Measurements from ENCODE around the gene FFAR4. TPM values are rescaled to one million over a fixed set of nuclear protein-coding genes. Genes with fewer than 3 reads are reported as not detected.
"Not testable (repeated sequence)": the region's sequence is repeated elsewhere in the genome, so short reads cannot be mapped to it uniquely, and the experiment has no call there.

The FFAR4 gene
- total RNA-seq, 1 donor from 2014 or later: not detected

GRCh38 chr10:93542358-93542791 lies 24.1 kb upstream of the FFAR4 start:
- Histone ChIP-seq H3K36me3 (no peaks in the 10 kb centered on the region), H3K4me1 (no peaks in the 10 kb centered on the region), H3K27me3 (no peaks in the 10 kb centered on the region), H3K27ac (no peak overlapping the region), H3K4me3 (peak overlapping the region in 1 of 2 donors; percentile 30), H3K9me3 (no peaks in the 10 kb centered on the region)
- DNase-seq (ENCODE audit: low spot score in 2 of 2): no peak
- TF ChIP-seq, protein P1, sequence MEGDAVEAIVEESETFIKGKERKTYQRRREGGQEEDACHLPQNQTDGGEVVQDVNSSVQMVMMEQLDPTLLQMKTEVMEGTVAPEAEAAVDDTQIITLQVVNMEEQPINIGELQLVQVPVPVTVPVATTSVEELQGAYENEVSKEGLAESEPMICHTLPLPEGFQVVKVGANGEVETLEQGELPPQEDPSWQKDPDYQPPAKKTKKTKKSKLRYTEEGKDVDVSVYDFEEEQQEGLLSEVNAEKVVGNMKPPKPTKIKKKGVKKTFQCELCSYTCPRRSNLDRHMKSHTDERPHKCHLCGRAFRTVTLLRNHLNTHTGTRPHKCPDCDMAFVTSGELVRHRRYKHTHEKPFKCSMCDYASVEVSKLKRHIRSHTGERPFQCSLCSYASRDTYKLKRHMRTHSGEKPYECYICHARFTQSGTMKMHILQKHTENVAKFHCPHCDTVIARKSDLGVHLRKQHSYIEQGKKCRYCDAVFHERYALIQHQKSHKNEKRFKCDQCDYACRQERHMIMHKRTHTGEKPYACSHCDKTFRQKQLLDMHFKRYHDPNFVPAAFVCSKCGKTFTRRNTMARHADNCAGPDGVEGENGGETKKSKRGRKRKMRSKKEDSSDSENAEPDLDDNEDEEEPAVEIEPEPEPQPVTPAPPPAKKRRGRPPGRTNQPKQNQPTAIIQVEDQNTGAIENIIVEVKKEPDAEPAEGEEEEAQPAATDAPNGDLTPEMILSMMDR (IDR thresholded peaks at IDR 0.05): no peak
- intact Hi-C loops (cut with DNase I): loop anchor here (10.0 kb wide), 1 partner anchor 272 kb away; no protein-coding TSS in a partner anchor

DNA sequence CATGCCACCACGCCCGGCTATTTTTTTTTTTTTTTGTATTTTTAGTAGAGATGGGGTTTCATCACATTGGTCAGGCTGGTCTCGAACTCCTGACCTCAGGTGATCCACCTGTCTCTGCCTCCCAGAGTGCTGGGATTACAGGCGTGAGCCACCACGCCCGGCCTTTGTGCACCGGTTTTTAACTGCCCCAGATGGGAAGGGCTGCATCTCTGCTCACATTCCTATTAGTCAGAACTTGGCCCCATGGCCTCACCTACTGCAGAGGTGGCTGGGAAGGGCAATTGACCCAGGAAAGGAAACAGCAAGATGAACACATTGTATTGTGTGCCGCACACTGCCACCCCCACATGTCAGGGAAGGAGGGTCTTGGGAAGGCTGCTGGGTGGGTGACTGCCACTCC lies 19.5 kb upstream of the FFAR4 start:
- intact Hi-C loops (cut with DNase I): loop anchor here (10.0 kb wide), 1 partner anchor 268 kb away; no protein-coding TSS in a partner anchor
- not testable (repeated sequence) for H3K36me3 ChIP-seq; H3K9me3 ChIP-seq; H3K4me3 ChIP-seq; H3K27me3 ChIP-seq; DNase-seq (ENCODE audit: low spot score in 2 of 2); H3K27ac ChIP-seq; H3K4me1 ChIP-seq

DNA sequence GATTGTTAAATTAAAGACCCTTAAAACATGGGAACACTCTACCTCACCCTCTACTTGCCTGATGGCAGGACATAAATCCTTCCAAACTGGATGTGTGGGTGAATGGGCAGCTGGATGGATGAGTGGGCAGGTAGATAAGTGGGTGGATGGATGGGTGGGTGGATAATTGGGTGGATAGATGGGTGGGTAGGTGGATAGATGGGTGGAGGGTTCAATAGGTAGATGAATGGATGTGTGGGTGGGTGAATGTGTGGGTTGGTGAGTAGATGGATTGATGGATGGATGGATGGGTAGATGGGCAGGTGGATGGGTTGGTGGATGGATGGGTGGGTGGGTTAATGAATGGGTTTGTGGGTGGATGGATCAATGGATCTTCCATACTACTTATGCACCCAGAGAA lies 18.9 kb upstream of the FFAR4 start:
- Histone ChIP-seq H3K27me3 (no peaks in the 10 kb centered on the region), H3K4me1 (no peaks in the 10 kb centered on the region), H3K27ac (no peak overlapping the region), H3K9me3 (no peaks in the 10 kb centered on the region), H3K4me3 (no peak overlapping the region), H3K36me3 (no peaks in the 10 kb centered on the region)
- intact Hi-C loops (cut with DNase I): loop anchor here (10.0 kb wide), 1 partner anchor 267 kb away; no protein-coding TSS in a partner anchor
- TF ChIP-seq, protein P1 (IDR thresholded peaks at IDR 0.05): no peak
- no peak for DNase-seq (ENCODE audit: low spot score in 2 of 2)

- Histone ChIP-seq H3K9me3 (no peaks in the 10 kb centered on the region), H3K4me1 (no peaks in the 10 kb centered on the region), H3K27me3 (no peaks in the 10 kb centered on the region), H3K27ac (no peak overlapping the region), H3K36me3 (no peaks in the 10 kb centered on the region), H3K4me3 (no peak overlapping the region)
- DNase-seq (ENCODE audit: low spot score in 2 of 2): no peak
- intact Hi-C loops (cut with DNase I): loop anchor here (10.0 kb wide), 1 partner anchor 266 kb away; no protein-coding TSS in a partner anchor
- TF ChIP-seq, protein P1 (IDR thresholded peaks at IDR 0.05): no peak
These were observed 17.9 kb upstream of the FFAR4 start for GRCh38 chr10:93548376-93549071.

DNA sequence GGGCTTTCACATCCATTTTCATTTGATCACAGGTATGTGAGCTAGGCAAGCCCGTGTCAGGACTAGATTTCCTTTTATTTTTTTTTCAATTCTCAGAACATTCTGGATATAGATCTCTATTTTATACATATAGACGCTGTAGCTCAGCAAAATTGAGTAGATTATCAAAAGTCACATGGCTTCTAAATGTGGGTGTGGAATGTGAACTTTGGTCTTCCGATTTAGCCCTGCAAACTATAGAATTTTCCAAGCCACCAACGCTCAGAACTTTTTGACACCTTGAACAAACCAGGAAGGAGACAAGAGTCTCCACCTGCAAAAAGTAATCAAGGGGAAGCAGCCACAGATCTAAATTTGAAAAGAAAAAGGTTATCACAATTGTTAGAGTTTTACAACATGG lies 15.9 kb upstream of the FFAR4 start:
- TF ChIP-seq, protein P1 (IDR thresholded peaks at IDR 0.05): no peak
- Histone ChIP-seq H3K27ac (no peak overlapping the region), H3K4me3 (no peak overlapping the region), H3K27me3 (no peaks in the 10 kb centered on the region), H3K9me3 (no peaks in the 10 kb centered on the region), H3K4me1 (no peaks in the 10 kb centered on the region), H3K36me3 (no peaks in the 10 kb centered on the region)
- DNase-seq (ENCODE audit: low spot score in 2 of 2): no peak
- intact Hi-C loops (cut with DNase I): no loop called here

DNA sequence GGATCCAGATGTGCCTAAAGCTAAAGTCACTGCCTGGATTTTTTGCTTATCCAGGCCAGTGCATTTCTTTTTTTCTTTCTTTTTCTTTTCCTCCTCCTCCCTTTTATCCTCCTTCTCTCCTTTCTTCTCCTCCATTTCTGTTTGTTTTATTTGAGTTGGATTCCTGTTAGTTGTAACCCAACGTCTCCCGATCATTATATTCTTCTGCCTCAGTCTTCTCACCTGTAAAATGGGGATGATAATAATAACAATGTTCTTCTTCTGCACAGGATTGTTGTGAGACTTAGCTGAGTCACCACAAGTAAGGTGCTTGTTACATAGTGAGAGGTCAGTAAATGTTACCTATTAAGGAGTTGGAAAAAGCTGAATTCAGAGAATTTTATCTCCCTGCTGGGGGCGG lies 13.7 kb upstream of the FFAR4 start:
- Histone ChIP-seq H3K27ac (no peak overlapping the region), H3K36me3 (no peaks in the 10 kb centered on the region), H3K9me3 (no peaks in the 10 kb centered on the region), H3K27me3 (no peaks in the 10 kb centered on the region), H3K4me1 (no peaks in the 10 kb centered on the region), H3K4me3 (no peak overlapping the region)
- no peak for DNase-seq (ENCODE audit: low spot score in 2 of 2)
- intact Hi-C loops (cut with DNase I): no loop called here
- TF ChIP-seq, protein P1 (IDR thresholded peaks at IDR 0.05): no peak
